Measurements from ENCODE around the gene UMODL1.

The UMODL1 gene

GRCh38 chr21:42137191-42137904 lies 66.2 kb downstream of the UMODL1 start:
- DNase-seq (ENCODE audit: extremely low read depth, low read depth), result no peak
- TF ChIP-seq CTCF (IDR thresholded peaks at IDR 0.05; ENCODE audit: low read depth, low read length), result no peak

GRCh38 chr21:42140196-42140934 lies 69.2 kb downstream of the UMODL1 start:
- no peak for DNase-seq (ENCODE audit: extremely low read depth, low read depth)
- TF ChIP-seq CTCF (IDR thresholded peaks at IDR 0.05; ENCODE audit: low read depth, low read length), result no peak

- TF ChIP-seq CTCF (IDR thresholded peaks at IDR 0.05; ENCODE audit: low read depth, low read length), result no peak
- DNase-seq (ENCODE audit: extremely low read depth, low read depth), result no peak
These were observed 70.5 kb downstream of the UMODL1 start for GRCh38 chr21:42141643-42142042.

- no peak for DNase-seq (ENCODE audit: extremely low read depth, low read depth)
- TF ChIP-seq CTCF (IDR thresholded peaks at IDR 0.05; ENCODE audit: low read depth, low read length), result no peak
These were observed 71.0 kb downstream of the UMODL1 start for GRCh38 chr21:42142141-42142540.

GRCh38 chr21:42142627-42143026 lies 71.5 kb downstream of the UMODL1 start:
- TF ChIP-seq CTCF (IDR thresholded peaks at IDR 0.05; ENCODE audit: low read depth, low read length), result no peak
- DNase-seq (ENCODE audit: extremely low read depth, low read depth), result no peak

- DNase-seq (ENCODE audit: extremely low read depth, low read depth), result no peak
- TF ChIP-seq CTCF (IDR thresholded peaks at IDR 0.05; ENCODE audit: low read depth, low read length), result no peak
These were observed 72.0 kb downstream of the UMODL1 start for GRCh38 chr21:42143111-42143510.

GRCh38 chr21:42144221-42144620 lies 73.1 kb downstream of the UMODL1 start:
- DNase-seq (ENCODE audit: extremely low read depth, low read depth), result no peak
- no peak for TF ChIP-seq CTCF (IDR thresholded peaks at IDR 0.05; ENCODE audit: low read depth, low read length)

All from AG09319 (cell line).